Measurements from ENCODE around the gene HSDL2.
"Not testable (repeated sequence)": the region's sequence is repeated elsewhere in the genome, so short reads cannot be mapped to it uniquely, and the experiment has no call there.

HSDL2 gene

DNA sequence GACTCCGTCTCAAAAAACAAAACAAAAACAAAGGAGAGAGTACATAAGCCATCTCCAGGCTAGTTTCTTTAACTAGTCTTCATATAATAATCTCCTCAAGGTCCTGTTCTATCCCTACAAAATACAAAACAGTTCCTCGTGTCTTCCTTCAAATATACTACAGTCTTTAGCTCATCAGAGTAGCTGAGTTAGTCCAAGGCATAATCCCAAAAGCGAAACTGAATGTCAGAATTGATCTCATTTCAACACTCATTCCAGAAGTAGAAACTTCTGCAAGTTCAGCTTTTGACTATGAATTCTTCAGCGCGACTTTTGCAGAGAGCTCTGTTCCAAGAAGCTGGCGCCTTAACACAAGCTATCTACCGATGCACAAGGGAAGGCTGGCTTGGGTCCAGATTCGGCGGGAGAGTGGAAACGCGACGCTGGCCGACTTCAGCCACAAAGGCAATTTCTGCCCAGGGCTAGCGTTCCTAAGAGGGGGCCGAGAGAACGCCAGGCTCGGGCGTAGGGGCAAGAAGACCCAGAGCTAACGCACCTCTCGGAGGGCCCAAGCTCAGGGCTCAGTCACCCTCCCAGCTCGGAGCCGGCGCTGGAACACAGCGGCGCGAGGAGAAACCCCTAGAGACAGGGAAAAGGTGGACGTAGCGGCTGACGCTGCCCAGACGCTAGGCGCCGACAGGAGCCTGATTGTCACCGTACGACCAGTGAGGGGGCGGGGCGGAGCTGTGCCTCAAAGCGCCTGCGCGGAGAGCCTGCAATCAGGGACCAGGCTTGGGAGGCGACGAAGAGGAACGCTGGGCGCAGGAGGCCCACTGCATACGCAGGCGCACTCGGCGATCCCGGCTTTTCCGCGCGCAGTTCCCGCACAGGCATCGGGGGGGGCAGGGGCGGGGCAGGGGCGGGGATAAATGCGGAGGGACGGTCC, 469 bp upstream of the HSDL2 start:
- Histone ChIP-seq H3K9me3 (ENCODE audit: control insufficient read depth in 2 of 2, low read length in 2 of 2) (no peaks in the 10 kb centered on the region), H3K9ac (ENCODE audit: low read length in 2 of 2) (peak overlapping the region; percentile 86 to 97), H3K36me3 (ENCODE audit: control insufficient read depth in 2 of 2, insufficient read depth in 2 of 2, low read length in 2 of 2) (no peaks in the 10 kb centered on the region), H3K4me1 (ENCODE audit: control insufficient read depth, insufficient read depth, low read length) (peaks cover 16% of the 10 kb centered on the region), H3K4me3 (ENCODE audit: low read length in 2 of 2) (peak overlapping the region; percentile 95 to 97), H3K27ac (ENCODE audit: low read length) (peak overlapping the region; percentile 98), H3K27me3 (ENCODE audit: control insufficient read depth in 1 of 2, insufficient read depth in 2 of 2, low read length in 2 of 2) (no peaks in the 10 kb centered on the region)

DNA sequence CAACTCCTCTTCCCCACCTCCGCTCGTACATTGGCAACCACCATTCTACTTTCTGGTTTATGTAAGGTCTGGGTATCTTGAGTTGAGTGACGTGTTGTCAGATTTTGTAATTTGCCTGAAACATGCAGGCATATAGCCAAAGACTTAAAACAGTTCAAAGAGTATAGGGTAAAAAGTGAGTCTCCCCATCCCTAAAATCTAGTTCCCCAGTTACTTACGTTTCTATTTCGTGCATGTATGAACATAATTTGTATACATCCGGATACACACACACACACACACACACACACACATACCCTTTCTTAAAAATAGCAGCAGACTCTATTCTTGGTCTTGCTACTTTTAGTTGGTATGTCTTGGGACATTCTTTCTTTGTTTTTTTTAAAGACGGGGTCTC, 915 bp downstream of the HSDL2 start:
- Histone ChIP-seq H3K27ac (ENCODE audit: low read length) (peak overlapping the region; percentile 98), H3K36me3 (ENCODE audit: control insufficient read depth in 2 of 2, insufficient read depth in 2 of 2, low read length in 2 of 2) (no peaks in the 10 kb centered on the region), H3K9ac (ENCODE audit: low read length in 2 of 2) (peak overlapping the region; percentile 66 to 87), H3K27me3 (ENCODE audit: control insufficient read depth in 1 of 2, insufficient read depth in 2 of 2, low read length in 2 of 2) (no peaks in the 10 kb centered on the region), H3K4me3 (ENCODE audit: low read length in 2 of 2) (peak overlapping the region; percentile 81 to 88), H3K4me1 (ENCODE audit: control insufficient read depth, insufficient read depth, low read length) (peaks cover 21% of the 10 kb centered on the region), H3K9me3 (ENCODE audit: control insufficient read depth in 2 of 2, low read length in 2 of 2) (no peaks in the 10 kb centered on the region)

- no peak overlapping the region for H3K4me3 ChIP-seq (ENCODE audit: low read length in 2 of 2)
- no peaks in the 10 kb centered on the region for H3K36me3 ChIP-seq (ENCODE audit: control insufficient read depth in 2 of 2, insufficient read depth in 2 of 2, low read length in 2 of 2)
- H3K4me1 ChIP-seq (ENCODE audit: control insufficient read depth, insufficient read depth, low read length): peaks cover 21% of the 10 kb centered on the region
- H3K9me3 ChIP-seq (ENCODE audit: control insufficient read depth in 2 of 2, low read length in 2 of 2): no peaks in the 10 kb centered on the region
- H3K27ac ChIP-seq (ENCODE audit: low read length): no peak overlapping the region
- no peak overlapping the region for H3K9ac ChIP-seq (ENCODE audit: low read length in 2 of 2)
- H3K27me3 ChIP-seq (ENCODE audit: control insufficient read depth in 1 of 2, insufficient read depth in 2 of 2, low read length in 2 of 2): no peaks in the 10 kb centered on the region
Observed at GRCh38 chr9:112382066-112382465, 2.2 kb downstream of the HSDL2 start.

- no peak overlapping the region for H3K9ac ChIP-seq (ENCODE audit: low read length in 2 of 2)
- H3K4me1 ChIP-seq (ENCODE audit: control insufficient read depth, insufficient read depth, low read length): peaks cover 21% of the 10 kb centered on the region
- peaks cover 0 to 2% of the 10 kb centered on the region in 2 donors for H3K36me3 ChIP-seq (ENCODE audit: control insufficient read depth in 2 of 2, insufficient read depth in 2 of 2, low read length in 2 of 2)
- H3K4me3 ChIP-seq (ENCODE audit: low read length in 2 of 2): no peak overlapping the region
- H3K9me3 ChIP-seq (ENCODE audit: control insufficient read depth in 2 of 2, low read length in 2 of 2): no peaks in the 10 kb centered on the region
- no peaks in the 10 kb centered on the region for H3K27me3 ChIP-seq (ENCODE audit: control insufficient read depth in 1 of 2, insufficient read depth in 2 of 2, low read length in 2 of 2)
- H3K27ac ChIP-seq (ENCODE audit: low read length): no peak overlapping the region
Observed at GRCh38 chr9:112382501-112383364, 2.8 kb downstream of the HSDL2 start.

GRCh38 chr9:112384219-112384618, 4.3 kb downstream of the HSDL2 start:
- no peaks in the 10 kb centered on the region for H3K27me3 ChIP-seq (ENCODE audit: control insufficient read depth in 1 of 2, insufficient read depth in 2 of 2, low read length in 2 of 2)
- H3K27ac ChIP-seq (ENCODE audit: low read length): no peak overlapping the region
- no peaks in the 10 kb centered on the region for H3K9me3 ChIP-seq (ENCODE audit: control insufficient read depth in 2 of 2, low read length in 2 of 2)
- H3K9ac ChIP-seq (ENCODE audit: low read length in 2 of 2): no peak overlapping the region
- H3K36me3 ChIP-seq (ENCODE audit: control insufficient read depth in 2 of 2, insufficient read depth in 2 of 2, low read length in 2 of 2): peaks cover 0 to 2% of the 10 kb centered on the region in 2 donors
- H3K4me1 ChIP-seq (ENCODE audit: control insufficient read depth, insufficient read depth, low read length): peaks cover 21% of the 10 kb centered on the region
- peak overlapping the region in 1 of 2 donors; percentile 4 for H3K4me3 ChIP-seq (ENCODE audit: low read length in 2 of 2)

DNA sequence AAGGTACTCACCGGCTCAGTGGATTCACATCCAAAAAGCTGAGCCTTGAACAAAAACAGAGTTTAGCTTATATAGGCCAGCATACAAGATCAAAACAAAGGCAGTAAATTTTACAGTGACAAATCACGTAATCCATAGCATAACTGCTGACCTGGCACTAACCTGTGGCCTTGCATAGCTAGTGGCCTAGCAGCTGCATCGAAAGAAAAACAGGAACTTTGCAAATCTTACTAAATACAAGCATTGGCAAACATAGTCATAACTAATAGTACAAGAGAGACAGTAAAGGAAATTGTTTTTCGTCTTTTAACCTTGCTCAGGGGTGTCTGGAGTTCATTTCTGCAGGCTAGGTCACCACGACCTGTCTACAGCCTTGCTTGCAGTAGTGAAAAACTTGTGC, 4.8 kb downstream of the HSDL2 start:
- peaks cover 0 to 2% of the 10 kb centered on the region in 2 donors for H3K36me3 ChIP-seq (ENCODE audit: control insufficient read depth in 2 of 2, insufficient read depth in 2 of 2, low read length in 2 of 2)
- peak overlapping the region; percentile 4 to 35 for H3K4me3 ChIP-seq (ENCODE audit: low read length in 2 of 2)
- no peaks in the 10 kb centered on the region for H3K9me3 ChIP-seq (ENCODE audit: control insufficient read depth in 2 of 2, low read length in 2 of 2)
- no peak overlapping the region for H3K27ac ChIP-seq (ENCODE audit: low read length)
- H3K27me3 ChIP-seq (ENCODE audit: control insufficient read depth in 1 of 2, insufficient read depth in 2 of 2, low read length in 2 of 2): no peaks in the 10 kb centered on the region
- peaks cover 21% of the 10 kb centered on the region for H3K4me1 ChIP-seq (ENCODE audit: control insufficient read depth, insufficient read depth, low read length)
- no peak overlapping the region for H3K9ac ChIP-seq (ENCODE audit: low read length in 2 of 2)

GRCh38 chr9:112387115-112387514, 7.2 kb downstream of the HSDL2 start:
- Histone ChIP-seq H3K36me3 (ENCODE audit: control insufficient read depth in 2 of 2, insufficient read depth in 2 of 2, low read length in 2 of 2) (peaks cover 0 to 2% of the 10 kb centered on the region in 2 donors), H3K4me1 (ENCODE audit: control insufficient read depth, insufficient read depth, low read length) (peaks cover 16% of the 10 kb centered on the region), H3K9me3 (ENCODE audit: control insufficient read depth in 2 of 2, low read length in 2 of 2) (no peaks in the 10 kb centered on the region), H3K4me3 (ENCODE audit: low read length in 2 of 2) (no peak overlapping the region), H3K27me3 (ENCODE audit: control insufficient read depth in 1 of 2, insufficient read depth in 2 of 2, low read length in 2 of 2) (no peaks in the 10 kb centered on the region), H3K27ac (ENCODE audit: low read length) (no peak overlapping the region), H3K9ac (ENCODE audit: low read length in 2 of 2) (no peak overlapping the region)

- not testable (repeated sequence) for H3K27me3 ChIP-seq (ENCODE audit: control insufficient read depth in 1 of 2, insufficient read depth in 2 of 2, low read length in 2 of 2); H3K36me3 ChIP-seq (ENCODE audit: control insufficient read depth in 2 of 2, insufficient read depth in 2 of 2, low read length in 2 of 2); H3K9me3 ChIP-seq (ENCODE audit: control insufficient read depth in 2 of 2, low read length in 2 of 2); H3K4me1 ChIP-seq (ENCODE audit: control insufficient read depth, insufficient read depth, low read length); H3K27ac ChIP-seq (ENCODE audit: low read length); H3K4me3 ChIP-seq (ENCODE audit: low read length in 2 of 2); H3K9ac ChIP-seq (ENCODE audit: low read length in 2 of 2)
Observed at GRCh38 chr9:112389897-112390296, 10.0 kb downstream of the HSDL2 start.

- not testable (repeated sequence) for H3K9ac ChIP-seq (ENCODE audit: low read length in 2 of 2); H3K36me3 ChIP-seq (ENCODE audit: control insufficient read depth in 2 of 2, insufficient read depth in 2 of 2, low read length in 2 of 2); H3K9me3 ChIP-seq (ENCODE audit: control insufficient read depth in 2 of 2, low read length in 2 of 2); H3K27ac ChIP-seq (ENCODE audit: low read length); H3K4me3 ChIP-seq (ENCODE audit: low read length in 2 of 2); H3K4me1 ChIP-seq (ENCODE audit: control insufficient read depth, insufficient read depth, low read length); H3K27me3 ChIP-seq (ENCODE audit: control insufficient read depth in 1 of 2, insufficient read depth in 2 of 2, low read length in 2 of 2)
Observed at GRCh38 chr9:112391936-112392560, 12.1 kb downstream of the HSDL2 start.

DNA sequence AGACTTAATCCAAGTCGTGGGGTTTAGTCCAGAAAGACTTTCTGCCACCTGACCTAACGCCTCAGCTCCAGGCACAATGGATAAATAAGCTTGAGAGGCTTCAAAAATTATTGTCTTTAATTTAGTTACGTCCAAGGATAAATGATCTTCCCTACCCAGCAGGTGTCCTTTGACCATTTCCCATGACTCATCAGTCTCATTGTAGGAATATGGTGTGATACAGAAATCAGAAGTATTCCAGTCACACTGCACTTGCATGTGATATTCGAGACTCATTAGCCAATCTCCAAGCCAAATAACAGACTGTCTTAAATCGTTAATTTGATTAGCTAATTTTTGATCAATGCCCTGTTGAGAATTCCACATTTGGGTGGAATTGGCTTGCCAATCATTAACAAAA, 13.2 kb downstream of the HSDL2 start:
- H3K36me3 ChIP-seq (ENCODE audit: control insufficient read depth in 2 of 2, insufficient read depth in 2 of 2, low read length in 2 of 2); H3K4me1 ChIP-seq (ENCODE audit: control insufficient read depth, insufficient read depth, low read length); H3K27me3 ChIP-seq (ENCODE audit: control insufficient read depth in 1 of 2, insufficient read depth in 2 of 2, low read length in 2 of 2); H3K9me3 ChIP-seq (ENCODE audit: control insufficient read depth in 2 of 2, low read length in 2 of 2); H3K27ac ChIP-seq (ENCODE audit: low read length); H3K9ac ChIP-seq (ENCODE audit: low read length in 2 of 2); H3K4me3 ChIP-seq (ENCODE audit: low read length in 2 of 2): not testable (repeated sequence)

Data from stomach smooth muscle (tissue), 2 donors.